Measurements from ENCODE around the gene CLSTN3.

- TF ChIP-seq CTCF (IDR thresholded peaks at IDR 0.05; ENCODE audit: extremely low read depth in 1 of 2, insufficient read depth in 1 of 2, low read depth in 1 of 2, low read length in 2 of 2) (no peak), POLR2AphosphoS5 (IDR thresholded peaks at IDR 0.05; ENCODE audit: insufficient read depth, low read depth, low read length) (no peak), POLR2A (IDR thresholded peaks at IDR 0.05; ENCODE audit: low read depth, low read length) (no peak), MYC (IDR thresholded peaks at IDR 0.05; ENCODE audit: low read depth, low read length) (no peak), EZH2 (IDR thresholded peaks at IDR 0.05; ENCODE audit: borderline replicate concordance, low read depth, low read length, severe bottlenecking) (no peak), FOS (IDR thresholded peaks at IDR 0.05; ENCODE audit: borderline replicate concordance, insufficient read depth, low read length) (no peak), JUN (IDR thresholded peaks at IDR 0.05; ENCODE audit: borderline replicate concordance, insufficient read depth, insufficient read length, low read depth) (no peak), GATA2 (IDR thresholded peaks at IDR 0.05; ENCODE audit: insufficient read depth, insufficient read length, low read depth, low read length) (no peak)
- TF ChIP-seq, protein P1, sequence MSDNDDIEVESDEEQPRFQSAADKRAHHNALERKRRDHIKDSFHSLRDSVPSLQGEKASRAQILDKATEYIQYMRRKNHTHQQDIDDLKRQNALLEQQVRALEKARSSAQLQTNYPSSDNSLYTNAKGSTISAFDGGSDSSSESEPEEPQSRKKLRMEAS (IDR thresholded peaks at IDR 0.05; ENCODE audit: insufficient read depth, insufficient read length) = no peak
Measured at GRCh38 chr12:7102582-7102981, 27.6 kb upstream of the CLSTN3 start.

All from endothelial cell of umbilical vein (primary cell).